Mesenchymal stem cell (in vitro differentiated cells and primary cell): ENCODE data around the gene ZBTB45.

Experiments used
- DNase-seq: peaks from one replicate; pipeline ENCODE4 v3.0.0-alpha.2; 2013
- H2AFZ ChIP-seq: one replicate; pipeline ENCODE4 v1.6.1; 2013; ENCODE audit warnings: low read depth, mild to moderate bottlenecking, control low read depth, inconsistent platforms, low read length, moderate library complexity
- H2AK5ac ChIP-seq: 2 replicates; pipeline ENCODE4 v1.6.1; 2013; ENCODE audit warnings: low read length, moderate library complexity, mild to moderate bottlenecking, inconsistent platforms; ENCODE audit not compliant: severe bottlenecking
- H2BK120ac ChIP-seq: one replicate; pipeline ENCODE4 v1.6.1; 2013; ENCODE audit warnings: low read depth, mild to moderate bottlenecking, inconsistent platforms, low read length, moderate library complexity
- H2BK12ac ChIP-seq, 2 experiments: one replicate each; pipeline ENCODE4 v1.6.1; 2013; ENCODE audit warnings: inconsistent platforms in 2 of 2, low read length in 2 of 2, mild to moderate bottlenecking in 2 of 2, moderate library complexity in 2 of 2, control low read depth in 1 of 2
- H2BK15ac ChIP-seq: one replicate; pipeline ENCODE4 v1.6.1; 2013; ENCODE audit warnings: mild to moderate bottlenecking, low read depth, inconsistent platforms; ENCODE audit not compliant: poor library complexity, severe bottlenecking
- H2BK5ac ChIP-seq: 2 replicates; pipeline ENCODE4 v1.6.1; 2013; ENCODE audit warnings: low read depth, mild to moderate bottlenecking, low read length, control low read depth, inconsistent platforms; ENCODE audit not compliant: poor library complexity, severe bottlenecking
- H3K14ac ChIP-seq, 2 experiments: one replicate each; pipeline ENCODE4 v1.6.1; 2013; ENCODE audit warnings: inconsistent platforms in 2 of 2, low read length in 2 of 2, control low read depth in 1 of 2, mild to moderate bottlenecking in 1 of 2, moderate library complexity in 1 of 2
- H3K18ac ChIP-seq, 2 experiments: one replicate each; pipeline ENCODE4 v1.6.1; 2013; ENCODE audit warnings: inconsistent platforms in 2 of 2, low read length in 2 of 2, control low read depth in 1 of 2, low read depth in 1 of 2, mild to moderate bottlenecking in 1 of 2
- H3K23ac ChIP-seq, 2 experiments: one replicate each; pipeline ENCODE4 v1.6.1; 2013; ENCODE audit warnings: inconsistent platforms in 2 of 2, low read length in 2 of 2, mild to moderate bottlenecking in 2 of 2, moderate library complexity in 2 of 2, control low read depth in 1 of 2
- H3K27ac ChIP-seq: 2 replicates; pipeline ENCODE4 v1.5.1; 2013; ENCODE audit warnings: mild to moderate bottlenecking, moderate library complexity, low read length, control low read depth, inconsistent platforms; ENCODE audit not compliant: poor library complexity, severe bottlenecking
- H3K27me3 ChIP-seq, 2 experiments: 2 replicates each; pipeline versions ENCODE4 v1.6.1 to v1.7.0; 2013; ENCODE audit warnings: low read length in 2 of 2, mild to moderate bottlenecking in 2 of 2, moderate library complexity in 2 of 2, control low read depth in 1 of 2, inconsistent platforms in 1 of 2; ENCODE audit not compliant: control insufficient read depth in 1 of 2, insufficient read depth in 1 of 2
- H3K36me3 ChIP-seq, 2 experiments: 2 replicates each; pipeline versions ENCODE4 v1.6.1 to v1.7.0; 2013; ENCODE audit warnings: low read length in 2 of 2, control low read depth in 1 of 2, inconsistent platforms in 1 of 2, low read depth in 1 of 2, mild to moderate bottlenecking in 1 of 2; ENCODE audit not compliant: insufficient read depth in 2 of 2, control insufficient read depth in 1 of 2
- H3K4ac ChIP-seq, 2 experiments: one replicate each; pipeline ENCODE4 v1.6.1; 2013; ENCODE audit warnings: inconsistent platforms in 2 of 2, low read length in 2 of 2, mild to moderate bottlenecking in 2 of 2, moderate library complexity in 2 of 2, control low read depth in 1 of 2, low read depth in 1 of 2
- H3K4me1 ChIP-seq: 2 replicates; pipeline ENCODE4 v1.6.1; 2013; ENCODE audit warnings: low read depth, low read length, control low read depth; ENCODE audit not compliant: control insufficient read depth, insufficient read depth
- H3K4me2 ChIP-seq: 2 replicates; pipeline ENCODE4 v1.6.1; 2013; ENCODE audit warnings: low read length, mild to moderate bottlenecking, inconsistent platforms; ENCODE audit not compliant: poor library complexity, severe bottlenecking
- H3K4me3 ChIP-seq, 2 experiments: 2 replicates each; pipeline versions ENCODE4 v1.5.1 to v1.7.0; 2013; ENCODE audit warnings: low read length in 2 of 2, mild to moderate bottlenecking in 2 of 2, control low read depth in 1 of 2, low read depth in 1 of 2; ENCODE audit not compliant: insufficient read depth in 1 of 2
- H3K79me1 ChIP-seq: replicated peaks from 2 replicates; pipeline ENCODE4 v1.6.1; 2013; ENCODE audit warnings: mild to moderate bottlenecking, control low read depth, low read length, inconsistent platforms; ENCODE audit not compliant: poor library complexity, severe bottlenecking
- H3K9ac ChIP-seq: 2 replicates; pipeline ENCODE4 v1.7.0; 2013; ENCODE audit warnings: mild to moderate bottlenecking, low read length, moderate library complexity
- H3K9me3 ChIP-seq: 2 replicates; pipeline ENCODE4 v1.7.0; 2013; ENCODE audit warnings: mild to moderate bottlenecking, low read length; ENCODE audit not compliant: control insufficient read depth
- H4K8ac ChIP-seq: one replicate; pipeline ENCODE4 v1.6.1; 2013; ENCODE audit warnings: inconsistent platforms, mild to moderate bottlenecking, low read length, moderate library complexity
- H4K91ac ChIP-seq: one replicate; pipeline ENCODE4 v1.6.1; 2013; ENCODE audit warnings: mild to moderate bottlenecking, low read length, inconsistent platforms
- WGBS: methylation state at CpG from one replicate; pipeline ENCODE4 v1.1.7; 2013; ENCODE audit warnings: mixed read lengths; 5-methylcytosine and 5-hydroxymethylcytosine counted together

Gene ZBTB45

GRCh38 chr19:58550362-58551122, 30.9 kb upstream of the ZBTB45 start:
- Histone ChIP-seq H3K23ac (no peak overlapping the region), H2BK12ac (no peak overlapping the region)
- 97% methylated on average over 13 of the region's 13 CpGs for WGBS

GRCh38 chr19:58549664-58550361, 30.2 kb upstream of the ZBTB45 start:
- Histone ChIP-seq H4K91ac (peak overlapping the region; percentile 10), H2AK5ac (no peak overlapping the region), H3K4ac (no peak overlapping the region), H3K9me3 (no peaks in the 10 kb centered on the region), H3K27ac (no peak overlapping the region), H2AFZ (no peak overlapping the region), H3K18ac (no peak overlapping the region), H3K36me3 (peaks cover 76% of the 10 kb centered on the region in 2 experiments), H2BK12ac (no peak overlapping the region), H3K4me2 (no peak overlapping the region), H2BK5ac (no peak overlapping the region), H4K8ac (no peak overlapping the region), H3K9ac (no peak overlapping the region), H3K4me1 (peaks cover 29% of the 10 kb centered on the region), H3K79me1 (peaks cover 18% of the 10 kb centered on the region), H3K14ac (no peak overlapping the region), H3K23ac (no peak overlapping the region), H2BK15ac (no peak overlapping the region), H2BK120ac (no peak overlapping the region), H3K4me3 (no peak overlapping the region), H3K27me3 (no peaks in the 10 kb centered on the region)
- DNase-seq = no peak
- WGBS = 98% methylated on average over 8 of the region's 11 CpGs

More at GRCh38 chr19:58550362-58551122, 30.9 kb upstream of the ZBTB45 start:
- H2AK5ac ChIP-seq = no peak overlapping the region
- no peak overlapping the region for H3K27ac ChIP-seq
- H3K9me3 ChIP-seq = no peaks in the 10 kb centered on the region
- DNase-seq = no peak
- no peak overlapping the region for H3K4me2 ChIP-seq
- no peak overlapping the region for H2BK15ac ChIP-seq
- H3K14ac ChIP-seq = no peak overlapping the region
- no peak overlapping the region for H2BK120ac ChIP-seq
- peaks cover 18% of the 10 kb centered on the region for H3K79me1 ChIP-seq
- peak overlapping the region; percentile 3 for H3K9ac ChIP-seq
- H4K91ac ChIP-seq = no peak overlapping the region
- H4K8ac ChIP-seq = no peak overlapping the region
- peaks cover 34% of the 10 kb centered on the region for H3K4me1 ChIP-seq
- H2AFZ ChIP-seq = no peak overlapping the region
- H2BK5ac ChIP-seq = no peak overlapping the region
- H3K4me3 ChIP-seq = no peak overlapping the region
- no peaks in the 10 kb centered on the region for H3K27me3 ChIP-seq
- peaks cover 79 to 80% of the 10 kb centered on the region in 2 experiments for H3K36me3 ChIP-seq
- no peak overlapping the region for H3K18ac ChIP-seq
- H3K4ac ChIP-seq = no peak overlapping the region

- H4K8ac ChIP-seq = no peak overlapping the region
- over 99% methylated on average over 20 of the region's 20 CpGs for WGBS
These were observed 29.5 kb upstream of the ZBTB45 start for GRCh38 chr19:58548859-58549663.

More at GRCh38 chr19:58548859-58549663, 29.5 kb upstream of the ZBTB45 start:
- H4K91ac ChIP-seq = no peak overlapping the region
- no peak overlapping the region for H3K4me2 ChIP-seq
- H3K14ac ChIP-seq = no peak overlapping the region
- no peak overlapping the region for H3K4me3 ChIP-seq
- peaks cover 76% of the 10 kb centered on the region in 2 experiments for H3K36me3 ChIP-seq
- peaks cover 16% of the 10 kb centered on the region for H3K79me1 ChIP-seq
- H3K9ac ChIP-seq = no peak overlapping the region
- H3K4ac ChIP-seq = no peak overlapping the region
- H2AK5ac ChIP-seq = no peak overlapping the region
- no peak for DNase-seq
- H3K18ac ChIP-seq = no peak overlapping the region
- no peak overlapping the region for H2BK120ac ChIP-seq
- H3K9me3 ChIP-seq = no peaks in the 10 kb centered on the region
- H3K4me1 ChIP-seq = peaks cover 25% of the 10 kb centered on the region
- H3K27ac ChIP-seq = no peak overlapping the region
- no peaks in the 10 kb centered on the region for H3K27me3 ChIP-seq
- H2BK12ac ChIP-seq = no peak overlapping the region
- H3K23ac ChIP-seq = no peak overlapping the region
- H2BK5ac ChIP-seq = no peak overlapping the region
- H2AFZ ChIP-seq = no peak overlapping the region
- H2BK15ac ChIP-seq = no peak overlapping the region
